Liver (tissue), 3 donors: ENCODE data around the gene PKD1L1.

ENCODE experiments used
- EGR1 ChIP-seq, 2 donors: IDR thresholded peaks; 2 replicates each; pipeline ENCODE4 v1.6.1; 2016 to 2018; ENCODE audit warnings: antibody characterized with exemption in 2 of 2, low read depth in 2 of 2
- GABPA ChIP-seq, 2 donors: IDR thresholded peaks in 1 of 2; conservative IDR thresholded peaks in 1 of 2; 2 replicates each; pipeline ENCODE4 v1.6.1; 2016; ENCODE audit warnings: antibody characterized with exemption in 2 of 2, mild to moderate bottlenecking in 1 of 2, moderate library complexity in 1 of 2
- TAF1 ChIP-seq: conservative IDR thresholded peaks from 2 replicates; pipeline ENCODE4 v1.6.1; 2016; ENCODE audit warnings: antibody characterized with exemption, mild to moderate bottlenecking
- TF ChIP-seq, protein P1 (sequence below): fragments of 150-350 bp; IDR thresholded peaks from 2 replicates; pipeline ENCODE4 v1.5.1; 2017; ENCODE audit warnings: improper control_type of control experiment, low read depth, low read length; ENCODE audit not compliant: missing input control
- TF ChIP-seq, protein P2 (sequence below): IDR thresholded peaks from 2 replicates; pipeline ENCODE4 v1.6.1; 2016; ENCODE audit warnings: antibody characterized with exemption
- donor health status: healthy.
- donor health status: healthy.

DNA sequence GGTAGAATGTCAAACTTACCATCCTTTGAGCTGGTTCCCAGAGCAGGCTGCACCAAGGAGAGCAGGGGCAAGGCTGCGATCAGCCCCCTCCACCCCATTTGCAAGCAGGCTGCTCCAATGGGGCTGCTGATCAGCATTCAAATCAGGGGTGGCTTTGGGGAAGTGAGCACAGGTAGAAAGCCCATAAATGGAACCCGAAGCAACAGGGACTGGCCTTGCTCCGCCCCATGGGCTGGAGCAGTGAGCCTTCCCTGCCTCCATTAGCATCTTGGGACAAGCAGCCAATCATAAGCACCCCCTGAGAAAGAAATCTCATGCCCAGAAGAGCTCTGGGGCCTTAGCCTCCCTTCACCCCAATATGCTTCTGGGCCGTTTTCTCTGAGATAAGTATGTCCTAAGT is 4.0 kb upstream of the PKD1L1 start:
- TF ChIP-seq, protein P1, sequence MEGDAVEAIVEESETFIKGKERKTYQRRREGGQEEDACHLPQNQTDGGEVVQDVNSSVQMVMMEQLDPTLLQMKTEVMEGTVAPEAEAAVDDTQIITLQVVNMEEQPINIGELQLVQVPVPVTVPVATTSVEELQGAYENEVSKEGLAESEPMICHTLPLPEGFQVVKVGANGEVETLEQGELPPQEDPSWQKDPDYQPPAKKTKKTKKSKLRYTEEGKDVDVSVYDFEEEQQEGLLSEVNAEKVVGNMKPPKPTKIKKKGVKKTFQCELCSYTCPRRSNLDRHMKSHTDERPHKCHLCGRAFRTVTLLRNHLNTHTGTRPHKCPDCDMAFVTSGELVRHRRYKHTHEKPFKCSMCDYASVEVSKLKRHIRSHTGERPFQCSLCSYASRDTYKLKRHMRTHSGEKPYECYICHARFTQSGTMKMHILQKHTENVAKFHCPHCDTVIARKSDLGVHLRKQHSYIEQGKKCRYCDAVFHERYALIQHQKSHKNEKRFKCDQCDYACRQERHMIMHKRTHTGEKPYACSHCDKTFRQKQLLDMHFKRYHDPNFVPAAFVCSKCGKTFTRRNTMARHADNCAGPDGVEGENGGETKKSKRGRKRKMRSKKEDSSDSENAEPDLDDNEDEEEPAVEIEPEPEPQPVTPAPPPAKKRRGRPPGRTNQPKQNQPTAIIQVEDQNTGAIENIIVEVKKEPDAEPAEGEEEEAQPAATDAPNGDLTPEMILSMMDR: no peak
- TF ChIP-seq EGR1 (IDR thresholded peaks at IDR 0.05; ENCODE audit: low read depth in 2 of 2) (no peak), GABPA (IDR thresholded peaks at IDR 0.05 in 1 of 2, conservative IDR thresholded peaks at IDR 0.05 in 1 of 2) (no peak), TAF1 (no peak)
- TF ChIP-seq, protein P2, sequence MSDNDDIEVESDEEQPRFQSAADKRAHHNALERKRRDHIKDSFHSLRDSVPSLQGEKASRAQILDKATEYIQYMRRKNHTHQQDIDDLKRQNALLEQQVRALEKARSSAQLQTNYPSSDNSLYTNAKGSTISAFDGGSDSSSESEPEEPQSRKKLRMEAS: no peak
